GM10266 (cell line): ENCODE results near the gene TMEM87B.

ENCODE experiments used
- DNase-seq: peaks from one replicate; pipeline ENCODE4 v3.0.0; 2012; ENCODE audit errors: extremely low spot score
- CTCF ChIP-seq: IDR thresholded peaks from 2 replicates; pipeline ENCODE4 v1.5.1; 2012; ENCODE audit warnings: mild to moderate bottlenecking, low read depth; ENCODE audit not compliant: control insufficient read depth, insufficient read depth; ENCODE audit errors: missing control alignments

The TMEM87B gene

GRCh38 chr2:112073875-112074274 lies 18.8 kb downstream of the TMEM87B start:
- no peak for TF ChIP-seq CTCF
- DNase-seq: no peak

- no peak for TF ChIP-seq CTCF
- no peak for DNase-seq
Observed at GRCh38 chr2:112074506-112074905, 19.4 kb downstream of the TMEM87B start.

GRCh38 chr2:112075490-112076260 lies 20.6 kb downstream of the TMEM87B start:
- DNase-seq: no peak
- TF ChIP-seq CTCF: no peak

DNA sequence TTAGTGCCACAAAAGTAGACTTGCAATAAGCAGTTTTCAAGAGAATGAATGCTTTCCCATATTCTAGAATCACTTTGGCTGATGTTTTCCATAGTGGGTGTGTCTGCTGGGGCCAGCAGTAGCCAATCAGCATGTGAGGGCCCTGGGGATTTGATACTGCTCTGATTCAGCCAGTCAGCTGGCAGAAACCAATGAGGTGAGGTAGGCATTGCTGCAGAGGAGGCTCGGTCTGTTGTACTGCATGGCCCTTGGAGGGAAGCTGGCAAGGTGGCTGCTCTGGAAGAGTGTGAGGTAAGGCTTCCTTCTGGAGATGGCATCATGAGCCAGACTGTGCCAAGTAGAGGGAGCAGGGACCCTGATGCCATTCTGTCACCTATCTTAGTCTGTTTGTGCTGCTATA lies 22.7 kb downstream of the TMEM87B start:
- no peak for DNase-seq
- TF ChIP-seq CTCF: no peak

- no peak for DNase-seq
- TF ChIP-seq CTCF: no peak
Observed at GRCh38 chr2:112081262-112081661, 26.2 kb downstream of the TMEM87B start.

DNA sequence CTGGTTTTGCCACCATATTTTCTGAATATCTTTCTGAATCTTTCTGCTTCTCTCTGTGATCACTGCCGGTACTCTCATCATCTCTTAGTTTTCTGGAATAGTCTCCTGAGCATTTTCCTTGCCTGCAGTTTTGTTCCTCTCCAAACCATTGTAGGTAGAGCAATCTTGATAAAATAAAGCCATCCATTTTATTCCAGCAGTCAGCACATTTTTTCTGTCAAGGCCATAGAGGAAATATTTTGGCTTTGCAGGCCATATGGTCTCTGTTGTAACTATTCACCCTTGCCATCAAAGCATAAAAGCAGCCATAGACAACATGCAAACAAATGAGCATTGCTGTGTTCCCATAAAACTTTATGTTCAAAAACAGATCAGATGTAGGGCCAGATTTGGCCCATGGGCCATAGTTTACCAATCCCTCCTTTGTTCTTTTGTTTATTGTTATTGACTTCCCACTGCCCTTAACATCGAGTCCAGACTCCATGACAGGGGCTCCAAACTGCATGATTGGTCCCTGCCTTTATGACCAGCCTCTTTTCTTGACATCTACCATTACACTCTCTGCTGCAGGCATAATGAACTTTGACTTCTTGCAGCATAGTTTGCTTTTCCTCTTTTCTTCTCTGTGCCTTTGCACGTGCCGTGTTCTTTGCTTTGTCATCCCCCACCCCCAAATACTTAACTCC lies 29.8 kb downstream of the TMEM87B start:
- TF ChIP-seq CTCF: no peak
- no peak for DNase-seq

DNA sequence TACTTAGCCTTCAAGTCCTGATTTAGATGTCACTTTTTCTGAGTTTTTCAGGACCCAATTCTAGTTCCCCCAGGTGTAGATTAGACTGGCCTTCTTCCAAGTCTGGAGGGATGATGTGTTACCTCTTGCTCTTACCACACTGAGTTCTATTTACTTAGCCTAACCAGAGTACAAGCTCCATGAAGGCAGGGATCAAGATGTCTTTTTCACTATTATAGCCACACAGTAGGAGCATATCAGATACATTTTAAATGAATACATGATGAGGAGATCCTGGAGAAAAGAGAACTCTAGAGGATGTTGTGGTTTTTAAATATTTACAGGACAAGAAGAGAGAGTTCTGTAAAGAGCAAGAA lies 30.3 kb downstream of the TMEM87B start:
- no peak for TF ChIP-seq CTCF
- no peak for DNase-seq
